Coronary artery (tissue), 2 donors: ENCODE measurements around the gene CACNA1A.

Source experiments
- DNase-seq: peaks from one replicate; pipeline ENCODE4 v3.0.0-alpha.2; 2017; ENCODE audit warnings: low spot score
- H3K27ac ChIP-seq, 2 donors: fragments of 200-600 bp; sonication (generic); one replicate each; pipeline ENCODE4 v1.5.1; 2016 to 2019
- H3K4me3 ChIP-seq: fragments of 200-600 bp; sonication (generic); 2 replicates; pipeline ENCODE4 v1.5.1; 2016; ENCODE audit warnings: mild to moderate bottlenecking, moderate library complexity
- CTCF ChIP-seq: fragments of 200-600 bp; sonication (generic); IDR thresholded peaks from one replicate; pipeline ENCODE4 v1.5.1; 2019; ENCODE audit warnings: antibody characterized with exemption

The CACNA1A gene

GRCh38 chr19:13238891-13239534 is 267.3 kb downstream of the CACNA1A start:
- TF ChIP-seq CTCF: no peak
- Histone ChIP-seq H3K27ac (no peak overlapping the region), H3K4me3 (no peak overlapping the region)
- DNase-seq: no peak

DNA sequence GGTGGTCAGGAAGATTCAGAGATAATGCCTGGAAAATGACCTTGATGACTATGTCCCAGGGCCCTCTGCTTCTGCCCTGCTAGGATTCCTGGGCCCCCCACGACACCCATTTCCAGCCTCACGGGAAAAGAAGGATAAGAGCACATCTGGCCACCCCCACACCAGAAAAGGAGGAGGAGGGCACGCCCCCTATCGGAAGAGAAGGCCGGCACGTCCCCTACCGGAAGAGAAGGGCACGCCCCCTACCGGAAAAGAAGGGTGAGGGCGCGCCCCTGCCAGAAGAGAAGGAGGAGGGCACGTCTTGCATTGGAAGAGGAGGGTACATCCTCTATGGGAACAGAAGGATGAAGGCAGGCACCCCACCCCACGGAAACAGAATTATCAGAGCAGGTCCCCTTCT is 271.8 kb downstream of the CACNA1A start:
- Histone ChIP-seq H3K4me3 (no peak overlapping the region), H3K27ac (no peak overlapping the region)
- no peak for TF ChIP-seq CTCF
- no peak for DNase-seq

GRCh38 chr19:13231663-13232062 is 274.6 kb downstream of the CACNA1A start:
- H3K27ac ChIP-seq: no peak overlapping the region
- no peak for TF ChIP-seq CTCF
- H3K4me3 ChIP-seq: no peak overlapping the region
- no peak for DNase-seq

DNA sequence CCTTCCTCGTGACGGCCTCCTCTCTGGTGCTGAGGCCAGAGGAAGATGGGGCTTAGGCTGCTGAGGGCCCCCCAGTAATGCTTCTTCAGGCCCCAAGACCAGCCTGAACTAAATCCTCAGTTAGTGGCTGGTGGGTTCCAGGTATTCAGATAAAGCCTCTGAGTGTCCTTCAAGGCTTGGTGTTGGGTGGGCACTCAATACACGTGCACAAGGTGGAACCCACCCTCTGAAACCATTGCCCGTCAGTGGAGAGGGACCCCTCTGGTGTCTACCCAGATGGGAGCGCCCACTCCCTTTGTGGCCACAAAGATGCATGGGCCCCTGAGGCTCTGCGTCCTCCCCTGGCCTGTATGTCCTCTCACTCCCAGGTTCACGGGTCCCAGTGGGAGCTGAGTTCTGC is 277.0 kb downstream of the CACNA1A start:
- TF ChIP-seq CTCF: no peak
- DNase-seq: no peak
- Histone ChIP-seq H3K27ac (no peak overlapping the region), H3K4me3 (no peak overlapping the region)

- no peak for TF ChIP-seq CTCF
- Histone ChIP-seq H3K27ac (no peak overlapping the region), H3K4me3 (no peak overlapping the region)
- DNase-seq: no peak
Measured at GRCh38 chr19:13228561-13228960, 277.7 kb downstream of the CACNA1A start.

- TF ChIP-seq CTCF: no peak
- no peak overlapping the region for H3K4me3 ChIP-seq
- no peak overlapping the region for H3K27ac ChIP-seq
- no peak for DNase-seq
Measured at GRCh38 chr19:13226983-13227382, 279.3 kb downstream of the CACNA1A start.
